GM12878 (cell line): ENCODE results near the gene DMXL2. TPM values are rescaled to one million over a fixed set of nuclear protein-coding genes. Genes with fewer than 3 reads are reported as not detected.

ENCODE experiments used
- ATAC-seq: fragments of 200-7000 bp; cut with Tn5 transposase; 3 replicates; pipeline ENCODE4 v1.9.1; 2020; ENCODE audit warnings: mild to moderate bottlenecking, moderate library complexity
- BruUV-seq: library from RNA; stranded (reverse); fragments of 400-500 nt; replicated peaks from 2 replicates; lab custom pipeline; 2021; lab: Mats Ljungman, UMichigan
- CTCF ChIA-PET: fragments of 300-600 bp; sonication (Branson Sonifier 250); formaldehyde crosslinking; extraction: SDS; loops from one replicate; lab custom pipeline; 2021; ENCODE audit warnings: inconsistent platforms; lab: Yijun Ruan, JAX
- POLR2A ChIA-PET: fragments of 350-600 bp; formaldehyde crosslinking; extraction: SDS; loops from one replicate; lab custom pipeline; 2021; ENCODE audit warnings: inconsistent platforms; lab: Charles Lee
- RAD21 ChIA-PET: fragments of 300-600 bp; sonication (Branson Sonifier 250); formaldehyde crosslinking; loops from one replicate; lab custom pipeline; 2023; ENCODE audit warnings: antibody characterized with exemption; ENCODE audit not compliant: unreplicated experiment; lab: Charles Lee
- SMC1A ChIA-PET: fragments of 300-600 bp; sonication (Branson Sonifier 250); formaldehyde crosslinking; loops from one replicate; lab custom pipeline; 2023; ENCODE audit not compliant: unreplicated experiment, uncharacterized antibody; lab: Charles Lee
- DNase-seq: peaks from one replicate; pipeline ENCODE4 v3.0.0-alpha.2; 2011; ENCODE audit warnings: low read depth, low spot score
- FAIRE-seq: peaks from 3 replicates; lab custom pipeline; 2011; peaks lifted over from hg19 to GRCh38; lab: Jason Lieb, UNC
- H2AFZ ChIP-seq: 2 replicates; pipeline ENCODE4 v1.6.0; 2011; ENCODE audit warnings: low read depth, low read length, control low read depth; ENCODE audit not compliant: control insufficient read depth
- H3K27ac ChIP-seq: 2 replicates; pipeline ENCODE4 v1.5.1; 2011; ENCODE audit warnings: control low read depth; ENCODE audit not compliant: control insufficient read depth, insufficient read depth
- H3K27me3 ChIP-seq, 2 experiments: replicated peaks in 1 of 2; 2 replicates each; pipeline versions ENCODE4 v1.6.0 to v1.6.1; 2011; ENCODE audit warnings: low read length in 1 of 2; ENCODE audit not compliant: control insufficient read depth in 2 of 2, insufficient read depth in 2 of 2
- H3K36me3 ChIP-seq, 2 experiments: 2 replicates each; pipeline ENCODE4 v1.5.1; 2011; ENCODE audit warnings: low read length in 1 of 2; ENCODE audit not compliant: control insufficient read depth in 2 of 2, insufficient read depth in 2 of 2
- H3K4me1 ChIP-seq: 2 replicates; pipeline ENCODE4 v1.6.1; 2011; ENCODE audit warnings: mild to moderate bottlenecking, low read length, moderate library complexity, mixed read lengths; ENCODE audit not compliant: control insufficient read depth, insufficient read depth
- H3K4me2 ChIP-seq: 2 replicates; pipeline ENCODE4 v1.6.0; 2011; ENCODE audit warnings: control low read depth; ENCODE audit not compliant: control insufficient read depth, insufficient read depth
- H3K4me3 ChIP-seq: fragments of 200-600 bp; sonication (generic); 2 replicates; pipeline ENCODE4 v1.5.1; 2016
- H3K79me2 ChIP-seq: 2 replicates; pipeline ENCODE4 v1.6.0; 2011; ENCODE audit warnings: low read length; ENCODE audit not compliant: control insufficient read depth, insufficient read depth
- H3K9ac ChIP-seq: 2 replicates; pipeline ENCODE4 v1.8.0; 2011; ENCODE audit warnings: low read length, control low read depth, mixed read lengths; ENCODE audit not compliant: control insufficient read depth, insufficient read depth
- H3K9me3 ChIP-seq: replicated peaks from 3 replicates; pipeline ENCODE4 v1.5.1; 2011; ENCODE audit warnings: mild to moderate bottlenecking, low read length; ENCODE audit not compliant: control insufficient read depth, insufficient read depth
- H4K20me1 ChIP-seq: 2 replicates; pipeline ENCODE4 v1.6.0; 2011; ENCODE audit not compliant: control insufficient read depth, insufficient read depth
- ATF7 ChIP-seq: fragments of 450-650 bp; IDR thresholded peaks from 2 replicates; pipeline ENCODE4 v1.6.1; 2016; ENCODE audit warnings: low read depth, mild to moderate bottlenecking
- BCL3 ChIP-seq: IDR thresholded peaks from 2 replicates; pipeline ENCODE4 v1.6.1; 2011; ENCODE audit warnings: borderline replicate concordance, low read depth, mild to moderate bottlenecking, moderate library complexity, low read length; ENCODE audit not compliant: insufficient read depth, poor library complexity, severe bottlenecking
- CREM ChIP-seq: IDR thresholded peaks from 2 replicates; pipeline ENCODE4 v1.6.1; 2014; ENCODE audit warnings: antibody characterized with exemption, low read depth
- CTCF ChIP-seq, 3 experiments: IDR thresholded peaks in 2 of 3; conservative IDR thresholded peaks in 1 of 3; 2 replicates each; pipeline ENCODE4 v1.5.1; 2011; ENCODE audit warnings: low read depth in 3 of 3, low read length in 3 of 3, mild to moderate bottlenecking in 3 of 3, control low read depth in 2 of 3, moderate library complexity in 2 of 3, inconsistent platforms in 1 of 3, mixed read lengths in 1 of 3; ENCODE audit not compliant: control insufficient read depth in 2 of 3, insufficient read depth in 1 of 3; ENCODE audit errors: extremely low read depth in 1 of 3
- EGR1 ChIP-seq, 2 experiments: IDR thresholded peaks; 1 replicate in 1 of 2; 2 replicates in 1 of 2; pipeline ENCODE4 v1.6.1; 2011 to 2012; ENCODE audit warnings: low read depth in 2 of 2, low read length in 2 of 2, borderline replicate concordance in 1 of 2, mild to moderate bottlenecking in 1 of 2, moderate library complexity in 1 of 2
- ELK1 ChIP-seq: IDR thresholded peaks from 2 replicates; pipeline ENCODE4 v1.6.1; 2012; ENCODE audit warnings: low read depth, low read length, improper control_type of control experiment
- JUNB ChIP-seq: IDR thresholded peaks from 2 replicates; pipeline ENCODE4 v1.6.1; 2016; ENCODE audit warnings: antibody characterized with exemption, mild to moderate bottlenecking
- MAX ChIP-seq: IDR thresholded peaks from 2 replicates; pipeline ENCODE4 v1.6.1; 2012; ENCODE audit warnings: low read depth, low read length, improper control_type of control experiment
- MYB ChIP-seq: fragments of 150-350 bp; IDR thresholded peaks from 2 replicates; pipeline ENCODE4 v1.6.1; 2014; ENCODE audit warnings: mild to moderate bottlenecking, low read depth, low read length, borderline replicate concordance
- NFXL1 ChIP-seq: fragments of 450-650 bp; IDR thresholded peaks from 2 replicates; pipeline ENCODE4 v1.6.1; 2017; ENCODE audit warnings: antibody characterized with exemption, mild to moderate bottlenecking, borderline replicate concordance
- POLR2AphosphoS5 ChIP-seq: IDR thresholded peaks from 2 replicates; pipeline ENCODE4 v1.6.1; 2011; ENCODE audit warnings: mild to moderate bottlenecking, low read length, inconsistent platforms
- RBBP5 ChIP-seq: fragments of 200-600 bp; sonication (generic); conservative IDR thresholded peaks from 2 replicates; pipeline ENCODE4 v1.6.1; 2016
- REST ChIP-seq: IDR thresholded peaks from 2 replicates; pipeline ENCODE4 v1.6.1; 2012; ENCODE audit warnings: mild to moderate bottlenecking, low read depth, low read length
- SMAD5 ChIP-seq: IDR thresholded peaks from 2 replicates; pipeline ENCODE4 v1.6.1; 2016; ENCODE audit warnings: antibody characterized with exemption, low read depth
- SMC3 ChIP-seq: IDR thresholded peaks from 2 replicates; pipeline ENCODE4 v1.6.1; 2011; ENCODE audit warnings: low read length, improper control_type of control experiment, borderline replicate concordance
- SREBF2 ChIP-seq: IDR thresholded peaks from 2 replicates; pipeline ENCODE4 v1.6.1; 2012; ENCODE audit warnings: mild to moderate bottlenecking, low read length
- ZZZ3 ChIP-seq: IDR thresholded peaks from 2 replicates; pipeline ENCODE4 v1.6.1; 2011; ENCODE audit warnings: low read depth; ENCODE audit not compliant: control insufficient read depth, insufficient read length
- WGBS: methylation state at CpG from one replicate; pipeline ENCODE4 v1.1.6; 2016; ENCODE audit warnings: low lambda C conversion rate; ENCODE audit not compliant: insufficient replicate concordance, insufficient coverage; ENCODE audit errors: missing lambda C conversion rate; 5-methylcytosine and 5-hydroxymethylcytosine counted together
- in situ Hi-C: fragments of 300-500 bp; cut with MboI; formaldehyde crosslinking; loops from 9 replicates; pipeline ENCODE4 v1.14.3; 2018; ENCODE audit warnings: mixed read lengths
- intact Hi-C: fragments of 100-400 bp; cut with micrococcal nuclease; formaldehyde crosslinking; loops from one replicate; pipeline ENCODE4 v1.14.2; 2022; ENCODE audit not compliant: unreplicated experiment
- polyA plus RNA-seq, 11 experiments: library from polyadenylated mRNA; depleted of rRNA in 4 of 11; unstranded in 6 of 11; stranded (reverse) in 5 of 11; fragments of >200 nt; fragmentation: Nextera tagmentation in 4 of 11; fragmentation: Illumina TruSeq in 1 of 11; extraction: Ambion mirVana in 4 of 11; extraction: Trizol in 1 of 11; gene quantifications; 1 replicate in 1 of 11; 2 replicates in 10 of 11; pipeline versions ENCODE4 v1.2.1 to v1.2.3, GENCODE V29; 2011 to 2016; ENCODE audit warnings: inconsistent platforms in 2 of 11, missing spikeins in 2 of 11, low read depth in 1 of 11
- total RNA-seq, 4 experiments: library from RNA; depleted of rRNA in 3 of 4; stranded (reverse); fragments of >200 nt in 3 of 4; fragmentation: Illumina TruSeq in 1 of 4; extraction: Trizol in 1 of 4; gene quantifications; 2 replicates each; pipeline versions ENCODE4 v1.2.1 to v1.2.3, GENCODE V29; 2013 to 2021

The DMXL2 gene
- total and polyA plus RNA-seq, 10 of the 15 experiments (the other 5 are each of a cell fraction or from before 2014, with no cell fraction given): 8.5 to 32.1 (median 22.0) TPM

GRCh38 chr15:51579012-51579411 is 43.6 kb downstream of the DMXL2 start:
- no peak overlapping the region for H3K27ac ChIP-seq
- ChIA-PET RAD21 (no interaction called here), CTCF (interaction anchor here (2.7 kb wide), 1 partner anchor 42 kb away, joined by 7 read pairs; no protein-coding TSS in a partner anchor), SMC1A (interaction anchor here (1.1 to 2.0 kb wide), 2 partner anchors 8 to 41 kb away, joined by 5 read pairs; no protein-coding TSS in a partner anchor), POLR2A (interaction anchor here (1.2 kb wide), 1 partner anchor 510 kb away, joined by 3 read pairs; no protein-coding TSS in a partner anchor)
- no peaks in the 10 kb centered on the region for H4K20me1 ChIP-seq
- H3K36me3 ChIP-seq: no peaks in the 10 kb centered on the region
- H3K9me3 ChIP-seq: no peaks in the 10 kb centered on the region; the same call in 2 of the 3 replicates
- no TSS peak for BruUV-seq
- no peak overlapping the region for H3K4me3 ChIP-seq
- no peak overlapping the region for H3K9ac ChIP-seq
- ATAC-seq (no peak), FAIRE-seq (no peak), DNase-seq (no peak)
- no peak overlapping the region for H3K4me2 ChIP-seq
- intact Hi-C loops: no loop called here
- WGBS: 100% methylated on average over 2 of the region's 2 CpGs
- H3K27me3 ChIP-seq: no peaks in the 10 kb centered on the region
- no peaks in the 10 kb centered on the region for H3K4me1 ChIP-seq
- no peaks in the 10 kb centered on the region for H3K79me2 ChIP-seq
- in situ Hi-C loops: no loop called here
- no peak overlapping the region for H2AFZ ChIP-seq
- no peak for TF ChIP-seq CREM
- no peak for TF ChIP-seq RBBP5
- no peak for TF ChIP-seq ZZZ3
- no peak for TF ChIP-seq CTCF (IDR thresholded peaks at IDR 0.05 in 2 of 3, conservative IDR thresholded peaks at IDR 0.05 in 1 of 3; ENCODE audit: control insufficient read depth in 2 of 3, extremely low read depth in 1 of 3, insufficient read depth in 1 of 3, low read depth in 3 of 3, low read length in 3 of 3)
- TF ChIP-seq ATF7: no peak
- no peak for TF ChIP-seq ELK1
- no peak for TF ChIP-seq SMAD5
- TF ChIP-seq MYB: no peak
- TF ChIP-seq SREBF2: no peak
- no peak for TF ChIP-seq POLR2AphosphoS5
- no peak for TF ChIP-seq REST
- no peak for TF ChIP-seq MAX
- no peak for TF ChIP-seq JUNB
- TF ChIP-seq SMC3: no peak
- TF ChIP-seq NFXL1: no peak
- TF ChIP-seq EGR1 (IDR thresholded peaks at IDR 0.05; ENCODE audit: borderline replicate concordance in 1 of 2, low read depth in 2 of 2, low read length in 2 of 2): no peak
- TF ChIP-seq BCL3: no peak
